Stomach smooth muscle (tissue), 2 donors: ENCODE results near the gene MYL10.

Experiments
- H3K27ac ChIP-seq: one replicate; pipeline ENCODE4 v1.7.0; 2013; ENCODE audit warnings: mild to moderate bottlenecking, low read length, inconsistent platforms
- H3K27me3 ChIP-seq, 2 donors: one replicate each; pipeline ENCODE4 v1.7.0; 2013; ENCODE audit warnings: low read length in 2 of 2; ENCODE audit not compliant: insufficient read depth in 2 of 2, control insufficient read depth in 1 of 2
- H3K36me3 ChIP-seq, 2 donors: one replicate each; pipeline ENCODE4 v1.7.0; 2013; ENCODE audit warnings: low read length in 2 of 2; ENCODE audit not compliant: control insufficient read depth in 2 of 2, insufficient read depth in 2 of 2
- H3K4me1 ChIP-seq: one replicate; pipeline ENCODE4 v1.7.0; 2013; ENCODE audit warnings: low read length; ENCODE audit not compliant: control insufficient read depth, insufficient read depth
- H3K4me3 ChIP-seq, 2 donors: one replicate each; pipeline ENCODE4 v1.7.0; 2013; ENCODE audit warnings: low read length in 2 of 2
- H3K9ac ChIP-seq, 2 donors: one replicate each; pipeline ENCODE4 v1.7.0; 2013; ENCODE audit warnings: low read length in 2 of 2, mild to moderate bottlenecking in 1 of 2
- H3K9me3 ChIP-seq, 2 donors: one replicate each; pipeline ENCODE4 v1.7.0; 2013; ENCODE audit warnings: low read length in 2 of 2; ENCODE audit not compliant: control insufficient read depth in 2 of 2
- donor health status: healthy.
- donor health status: Pancreatic carcinoma.

The MYL10 gene

DNA sequence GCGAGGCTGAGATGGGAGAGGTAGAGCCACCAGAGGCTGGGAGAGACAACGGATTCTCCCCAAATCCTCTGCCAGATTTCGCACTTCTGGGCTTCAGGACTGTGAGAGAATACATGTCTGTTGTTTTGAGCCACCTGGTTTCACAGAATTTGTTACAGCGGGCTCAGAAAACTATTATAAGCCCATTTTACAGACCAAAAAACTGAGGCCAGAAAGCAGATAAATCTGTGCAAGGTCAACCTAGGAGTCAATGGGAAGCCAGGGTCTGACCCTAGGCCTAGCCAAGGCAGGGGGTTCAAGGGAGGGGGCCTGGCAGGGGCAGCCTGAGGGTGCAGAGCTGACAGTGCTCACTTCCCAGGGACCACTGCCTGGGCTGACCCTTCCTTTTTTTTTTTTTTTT is 8.7 kb downstream of the MYL10 start:
- no peaks in the 10 kb centered on the region for H3K4me1 ChIP-seq
- no peaks in the 10 kb centered on the region for H3K9me3 ChIP-seq
- no peak overlapping the region for H3K9ac ChIP-seq
- no peak overlapping the region for H3K27ac ChIP-seq
- H3K4me3 ChIP-seq: no peak overlapping the region
- H3K27me3 ChIP-seq: peaks cover 9 to 12% of the 10 kb centered on the region in 2 donors
- no peaks in the 10 kb centered on the region for H3K36me3 ChIP-seq

DNA sequence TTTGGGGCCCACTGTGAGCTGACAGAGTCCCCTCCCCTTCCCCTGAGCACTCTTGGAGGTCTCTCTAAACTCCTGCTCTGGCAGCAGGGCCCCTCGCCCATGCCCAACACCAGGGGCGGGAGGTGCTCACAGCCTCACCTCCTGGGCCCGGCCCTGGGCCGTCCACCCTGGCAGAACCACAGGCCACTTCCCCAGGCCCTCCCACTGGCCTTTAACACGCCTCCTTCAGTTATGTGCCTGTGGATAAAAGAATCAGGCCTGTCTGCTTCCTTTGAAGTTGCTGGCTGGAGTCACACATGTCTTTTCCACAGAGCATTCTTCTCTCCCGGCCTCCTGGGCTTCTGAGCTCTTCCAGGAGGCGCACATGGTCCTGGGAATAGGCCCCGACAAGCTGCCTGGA is 10.2 kb downstream of the MYL10 start:
- no peaks in the 10 kb centered on the region for H3K4me1 ChIP-seq
- peaks cover 3 to 5% of the 10 kb centered on the region in 2 donors for H3K27me3 ChIP-seq
- H3K36me3 ChIP-seq: no peaks in the 10 kb centered on the region
- H3K27ac ChIP-seq: no peak overlapping the region
- no peaks in the 10 kb centered on the region for H3K9me3 ChIP-seq
- H3K4me3 ChIP-seq: no peak overlapping the region
- H3K9ac ChIP-seq: no peak overlapping the region

DNA sequence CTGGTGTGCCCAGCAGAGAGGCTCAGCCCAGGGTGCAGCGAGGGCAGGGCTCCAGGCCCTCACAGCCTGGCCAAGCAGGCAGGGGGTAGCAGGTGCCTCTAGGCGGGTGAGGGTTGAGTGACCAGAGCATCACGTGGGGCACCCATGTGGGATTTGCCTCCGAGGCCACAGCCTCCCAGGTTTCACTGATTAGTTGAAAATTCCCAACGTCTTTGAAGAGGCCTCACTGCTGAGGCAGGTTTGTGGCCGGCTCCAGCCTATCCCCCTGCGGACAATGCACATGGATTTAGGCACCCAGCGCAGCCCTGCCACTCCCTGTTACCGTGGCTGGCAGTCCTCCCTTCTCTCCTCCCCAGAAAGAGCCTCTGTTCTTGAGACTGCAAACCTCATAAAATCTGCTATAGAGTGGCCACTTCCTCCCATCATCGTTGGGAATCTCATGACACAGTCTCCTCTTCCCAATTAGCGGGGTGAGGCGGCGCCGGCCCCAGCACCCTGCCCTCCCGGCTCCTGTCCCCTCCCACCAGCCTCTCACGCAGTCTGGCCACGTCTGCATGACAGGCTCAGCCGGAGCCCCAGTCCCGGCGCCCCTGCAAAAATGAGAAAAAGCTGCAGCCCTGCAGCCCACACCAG is 10.8 kb downstream of the MYL10 start:
- Histone ChIP-seq H3K9me3 (no peaks in the 10 kb centered on the region), H3K4me1 (no peaks in the 10 kb centered on the region), H3K9ac (no peak overlapping the region), H3K27me3 (peaks cover 3 to 5% of the 10 kb centered on the region in 2 donors), H3K4me3 (no peak overlapping the region), H3K36me3 (no peaks in the 10 kb centered on the region), H3K27ac (no peak overlapping the region)

DNA sequence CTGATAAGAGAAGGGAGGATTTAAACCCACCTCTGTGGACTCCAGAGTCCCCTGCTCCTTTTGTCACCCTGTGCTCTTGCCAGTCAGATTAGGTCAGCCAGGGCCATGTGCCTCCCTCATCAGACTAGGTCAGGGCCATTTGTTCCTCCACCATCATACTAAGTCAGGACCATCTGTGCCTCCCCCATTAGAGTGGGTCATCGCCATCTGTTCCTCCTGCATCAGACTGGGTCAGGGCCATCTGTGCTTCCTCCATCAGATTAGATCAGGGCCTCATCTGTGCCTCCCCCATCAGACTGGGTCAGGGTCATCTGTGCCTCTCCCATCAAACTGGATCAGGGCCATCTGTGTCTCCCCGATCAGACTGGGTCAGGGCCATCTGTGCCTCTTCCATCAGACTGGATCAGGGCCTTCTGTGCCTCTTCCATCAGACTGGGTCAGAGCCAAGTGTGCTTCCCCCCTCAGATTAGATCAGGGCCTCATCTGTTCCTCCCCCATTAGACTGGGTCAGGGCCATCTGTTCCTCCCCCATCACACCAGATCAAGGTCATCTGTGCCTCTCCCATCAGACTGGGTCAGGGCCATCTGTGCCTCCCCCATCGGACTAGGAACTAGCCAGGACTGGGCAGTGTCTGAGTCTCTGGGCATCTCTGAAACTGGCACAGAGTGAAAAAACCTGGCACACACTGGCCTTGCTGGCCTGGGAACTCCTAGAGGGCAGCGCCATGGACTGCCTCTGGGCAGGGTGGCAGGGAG is 11.5 kb downstream of the MYL10 start:
- no peak overlapping the region for H3K27ac ChIP-seq
- H3K9me3 ChIP-seq: no peaks in the 10 kb centered on the region
- no peaks in the 10 kb centered on the region for H3K36me3 ChIP-seq
- H3K9ac ChIP-seq: no peak overlapping the region
- H3K4me1 ChIP-seq: no peaks in the 10 kb centered on the region
- peaks cover 3 to 5% of the 10 kb centered on the region in 2 donors for H3K27me3 ChIP-seq
- H3K4me3 ChIP-seq: no peak overlapping the region

DNA sequence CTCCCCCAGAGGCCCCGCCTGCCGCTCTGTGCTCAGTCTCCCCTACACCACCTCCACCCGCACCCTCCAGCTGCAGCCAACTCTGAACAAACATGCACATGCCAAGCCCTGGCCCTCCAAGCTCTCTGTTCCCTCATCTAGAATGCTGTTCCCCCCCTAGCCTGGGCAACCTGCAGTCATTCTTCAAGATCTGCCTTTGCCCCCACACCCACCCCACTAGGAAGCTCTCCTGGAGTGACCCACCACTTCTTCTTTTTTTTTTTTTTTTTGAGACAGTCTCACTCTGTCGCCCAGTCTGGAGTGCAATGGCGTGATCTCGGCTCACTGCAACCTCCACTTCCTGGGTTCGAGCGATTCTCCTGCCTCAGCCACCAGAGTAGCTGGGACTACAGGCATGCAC is 13.7 kb downstream of the MYL10 start:
- H3K27me3 ChIP-seq: peaks cover 0 to 5% of the 10 kb centered on the region in 2 donors
- H3K27ac ChIP-seq: no peak overlapping the region

DNA sequence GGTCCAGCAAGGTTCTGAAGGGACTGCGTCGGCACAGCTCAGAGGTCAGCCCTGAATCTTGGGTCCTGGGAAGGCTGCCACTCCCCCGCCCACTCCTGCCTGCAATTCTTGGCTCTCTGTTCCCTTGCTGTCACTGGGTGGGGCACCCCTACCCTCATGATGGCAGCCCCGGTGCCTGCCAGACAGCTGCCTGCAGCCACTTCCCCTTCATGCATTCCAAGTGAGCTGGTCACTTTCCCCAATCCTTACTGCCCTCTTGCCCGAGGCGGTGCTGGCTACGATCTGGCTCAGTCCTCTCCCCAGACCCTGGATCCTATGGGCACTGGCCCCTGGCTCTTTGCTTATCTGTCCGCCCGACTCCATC is 14.2 kb downstream of the MYL10 start:
- H3K4me3 ChIP-seq: no peak overlapping the region
- H3K9me3 ChIP-seq: no peaks in the 10 kb centered on the region
- H3K4me1 ChIP-seq: no peaks in the 10 kb centered on the region
- peaks cover 0 to 5% of the 10 kb centered on the region in 2 donors for H3K27me3 ChIP-seq
- H3K27ac ChIP-seq: no peak overlapping the region
- no peak overlapping the region for H3K9ac ChIP-seq
- no peaks in the 10 kb centered on the region for H3K36me3 ChIP-seq

More for the DNA sequence above, 13.7 kb downstream of the MYL10 start:
- Histone ChIP-seq H3K36me3 (no peaks in the 10 kb centered on the region), H3K4me1 (no peaks in the 10 kb centered on the region), H3K9me3 (no peaks in the 10 kb centered on the region), H3K4me3 (no peak overlapping the region), H3K9ac (no peak overlapping the region)

DNA sequence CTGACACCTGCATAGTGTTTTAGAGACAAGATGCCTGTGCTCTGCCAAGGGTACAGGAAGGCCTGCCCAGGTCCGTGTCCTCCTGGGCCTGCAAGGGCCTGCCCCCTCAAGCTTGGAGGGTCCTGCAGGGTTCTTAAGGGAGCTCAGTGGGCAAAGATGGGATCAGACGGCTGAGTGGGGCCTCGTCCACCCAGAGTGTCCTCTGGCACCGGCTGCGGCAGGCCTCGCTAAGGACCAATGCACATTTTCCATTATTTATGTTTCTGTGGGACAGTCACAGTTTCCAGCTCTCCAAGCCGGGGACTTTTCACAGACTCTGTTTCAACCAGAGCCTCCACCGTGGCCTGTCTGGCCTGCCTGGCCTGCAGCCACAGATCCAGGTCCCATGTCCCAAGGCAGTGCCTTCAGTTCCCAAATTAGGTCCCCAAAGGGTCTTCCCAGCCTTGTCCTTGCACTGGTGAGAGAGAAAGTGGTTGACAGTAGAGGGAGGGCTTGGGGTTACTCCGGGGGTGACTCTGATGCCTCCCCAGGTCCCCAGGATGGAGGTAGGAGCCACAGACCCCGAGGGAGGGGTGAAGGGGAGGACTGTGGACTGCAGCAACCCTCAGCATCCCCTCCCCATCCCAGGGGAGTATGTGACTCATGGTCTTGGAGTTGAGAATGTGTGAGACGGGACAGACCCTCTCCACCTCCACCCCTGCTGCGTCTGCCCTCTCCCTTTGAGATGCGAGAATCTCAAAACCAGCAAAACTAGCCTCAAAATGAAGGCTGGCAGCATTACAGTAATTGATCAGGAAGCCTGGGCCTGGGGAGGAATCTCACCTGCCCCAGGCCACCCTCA is 14.8 kb downstream of the MYL10 start:
- no peak overlapping the region for H3K27ac ChIP-seq
- H3K9me3 ChIP-seq: no peaks in the 10 kb centered on the region
- peaks cover 0 to 5% of the 10 kb centered on the region in 2 donors for H3K27me3 ChIP-seq

DNA sequence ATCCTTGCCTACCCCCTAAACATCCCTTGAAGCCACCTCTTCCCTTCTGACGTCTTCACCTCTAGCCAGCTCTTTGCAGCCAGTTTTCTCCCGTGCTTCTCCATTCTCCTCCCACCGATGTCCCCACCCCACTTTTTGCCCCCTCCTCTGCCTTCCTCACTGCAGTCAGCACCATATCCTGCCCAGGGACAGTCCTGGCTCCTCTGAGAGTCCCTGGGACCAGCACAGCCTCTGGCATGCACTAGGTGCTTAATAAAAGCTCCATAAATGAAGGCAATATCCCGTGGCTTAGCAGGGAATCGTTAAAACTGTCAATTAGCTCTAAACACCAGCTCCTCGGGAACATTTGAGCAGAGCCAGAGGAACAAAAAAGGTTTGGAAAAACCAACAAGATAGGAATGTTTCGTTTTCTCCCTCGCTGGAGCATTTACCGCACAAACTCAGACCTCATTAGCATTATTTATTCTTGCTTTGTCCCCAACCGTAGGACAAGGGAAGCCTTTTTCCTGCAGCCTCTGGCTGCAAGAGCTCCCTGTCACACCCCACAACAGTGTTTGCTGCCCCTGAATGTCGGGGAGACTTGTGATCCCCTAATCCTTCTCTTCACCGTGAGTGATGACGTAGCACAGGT is 16.1 kb downstream of the MYL10 start:
- Histone ChIP-seq H3K4me1 (no peaks in the 10 kb centered on the region), H3K27me3 (peaks cover 0 to 5% of the 10 kb centered on the region in 2 donors), H3K36me3 (no peaks in the 10 kb centered on the region), H3K9ac (no peak overlapping the region), H3K27ac (no peak overlapping the region), H3K9me3 (no peaks in the 10 kb centered on the region), H3K4me3 (no peak overlapping the region)

More for the DNA sequence above, 14.8 kb downstream of the MYL10 start:
- no peaks in the 10 kb centered on the region for H3K36me3 ChIP-seq
- no peaks in the 10 kb centered on the region for H3K4me1 ChIP-seq
- no peak overlapping the region for H3K4me3 ChIP-seq
- H3K9ac ChIP-seq: no peak overlapping the region

DNA sequence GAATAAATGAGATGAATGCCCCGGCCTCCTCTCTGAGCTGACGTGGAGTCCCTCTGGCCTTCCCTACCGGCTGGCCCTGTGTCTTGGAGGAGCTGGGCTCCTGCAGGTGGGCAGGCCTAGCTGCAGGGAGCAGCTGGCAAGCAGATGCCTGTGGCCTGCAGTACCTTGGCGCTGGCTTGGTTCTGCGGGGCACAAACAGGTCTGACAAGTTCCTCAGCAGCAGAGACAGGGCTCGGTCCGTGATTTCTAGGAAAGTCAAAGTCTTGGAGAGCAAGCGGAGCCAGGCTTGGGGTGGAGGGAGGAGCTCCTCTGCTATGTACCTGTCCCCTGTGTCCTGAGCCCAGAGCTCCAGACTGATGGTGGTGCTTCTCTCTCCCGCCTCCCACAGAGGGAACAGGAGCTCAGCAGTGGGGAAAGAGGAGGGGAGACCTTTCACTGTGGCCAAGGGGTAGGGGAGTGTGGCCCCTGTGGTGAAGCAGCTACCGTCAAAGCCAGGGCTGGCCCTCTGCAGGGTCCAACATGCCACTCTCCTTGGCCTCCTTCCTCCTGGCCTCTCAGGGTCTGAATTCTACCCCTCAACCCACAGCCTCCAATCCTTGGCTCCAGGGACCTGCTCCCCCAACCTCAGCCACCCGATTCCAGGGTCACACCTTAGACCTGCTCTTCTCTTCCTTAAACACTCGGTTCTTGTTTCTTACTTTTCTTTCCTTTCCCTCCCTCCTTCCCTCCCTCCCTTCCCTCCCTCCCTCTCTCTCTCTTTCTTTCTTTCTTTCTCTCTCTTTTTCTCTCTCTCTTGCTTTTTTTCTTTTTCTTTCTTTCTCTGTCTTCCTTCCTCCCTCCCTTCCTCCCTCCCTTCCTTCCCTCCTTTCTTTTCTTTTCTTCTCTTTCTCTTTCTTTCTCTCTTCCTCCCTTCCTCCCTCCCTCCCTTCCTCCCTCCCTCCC is 20.1 kb downstream of the MYL10 start:
- H3K9ac ChIP-seq: no peak overlapping the region
- H3K4me3 ChIP-seq: no peak overlapping the region
- H3K27ac ChIP-seq: no peak overlapping the region

DNA sequence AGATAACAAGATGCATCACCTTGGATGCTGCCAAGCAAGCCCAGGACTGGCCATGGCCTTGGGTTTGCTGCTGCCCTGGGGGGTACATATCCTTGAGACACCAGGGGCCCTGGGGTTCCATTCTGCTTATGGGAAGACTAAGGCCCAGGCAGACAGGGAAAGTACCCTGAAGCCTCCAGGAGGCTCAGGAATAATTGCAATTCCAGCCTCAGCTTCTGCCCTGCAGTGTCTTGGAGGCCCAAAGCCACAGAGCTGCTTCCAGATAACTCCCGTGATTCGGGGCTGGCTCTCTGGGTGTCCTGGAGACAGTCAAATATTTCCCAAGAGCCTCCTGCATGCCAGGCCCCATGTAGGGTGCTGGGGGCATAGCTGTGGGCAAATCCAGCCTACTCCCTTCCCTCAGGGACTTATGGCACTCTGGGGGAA is 22.6 kb downstream of the MYL10 start:
- Histone ChIP-seq H3K4me1 (peaks cover 3% of the 10 kb centered on the region), H3K27ac (no peak overlapping the region), H3K27me3 (no peaks in the 10 kb centered on the region), H3K9ac (no peak overlapping the region), H3K9me3 (no peaks in the 10 kb centered on the region), H3K4me3 (no peak overlapping the region), H3K36me3 (no peaks in the 10 kb centered on the region)

More for the DNA sequence above, 20.1 kb downstream of the MYL10 start:
- no peaks in the 10 kb centered on the region for H3K27me3 ChIP-seq
- no peaks in the 10 kb centered on the region for H3K36me3 ChIP-seq
- no peaks in the 10 kb centered on the region for H3K4me1 ChIP-seq
- no peaks in the 10 kb centered on the region for H3K9me3 ChIP-seq
